H9 (cell line): ENCODE results near the gene MAML3. TPM values are rescaled to one million over a fixed set of nuclear protein-coding genes. Genes with fewer than 3 reads are reported as not detected.
A peak's percentile ranks its signal among the peaks of the same experiment; 100 is the strongest.

Experiments
- DNase-seq: peaks from one replicate; pipeline ENCODE4 v3.0.0-alpha.2; 2017
- H2AFZ ChIP-seq: one replicate; pipeline ENCODE4 v1.6.1; 2013; ENCODE audit warnings: mild to moderate bottlenecking, low read length, control low read depth, moderate library complexity
- H2AK5ac ChIP-seq: 2 replicates; pipeline ENCODE4 v1.6.1; 2013; ENCODE audit warnings: low read length, control low read depth, mixed read lengths; ENCODE audit not compliant: insufficient read length
- H2BK120ac ChIP-seq: one replicate; pipeline ENCODE4 v1.6.1; 2013; ENCODE audit warnings: low read depth, mild to moderate bottlenecking, low read length, control low read depth, inconsistent platforms; ENCODE audit not compliant: poor library complexity, severe bottlenecking
- H2BK12ac ChIP-seq: 2 replicates; pipeline ENCODE4 v1.6.1; 2013; ENCODE audit warnings: low read length, control low read depth, mixed read lengths, low read depth; ENCODE audit not compliant: insufficient read length
- H2BK15ac ChIP-seq: 2 replicates; pipeline ENCODE4 v1.6.1; 2013; ENCODE audit warnings: low read depth, low read length, control low read depth
- H2BK20ac ChIP-seq: one replicate; pipeline ENCODE4 v1.6.1; 2013; ENCODE audit warnings: low read depth, mild to moderate bottlenecking, low read length, control low read depth, inconsistent platforms; ENCODE audit not compliant: poor library complexity, severe bottlenecking
- H2BK5ac ChIP-seq: 2 replicates; pipeline ENCODE4 v1.6.1; 2013; ENCODE audit warnings: low read length, control low read depth, mixed read lengths; ENCODE audit not compliant: insufficient read length
- H3K14ac ChIP-seq: 2 replicates; pipeline ENCODE4 v1.6.1; 2013; ENCODE audit warnings: low read length, control low read depth; ENCODE audit not compliant: insufficient read depth
- H3K18ac ChIP-seq: 2 replicates; pipeline ENCODE4 v1.6.1; 2013; ENCODE audit warnings: low read depth, mild to moderate bottlenecking, mixed read lengths, low read length, control low read depth; ENCODE audit not compliant: insufficient read length
- H3K23ac ChIP-seq: 2 replicates; pipeline ENCODE4 v1.6.1; 2013; ENCODE audit warnings: low read length, control low read depth, mixed read lengths, low read depth; ENCODE audit not compliant: insufficient read length
- H3K23me2 ChIP-seq: 2 replicates; pipeline ENCODE4 v1.6.1; 2013; ENCODE audit warnings: low read depth, mild to moderate bottlenecking, mixed read lengths, low read length, control low read depth; ENCODE audit not compliant: insufficient read length, poor library complexity, severe bottlenecking
- H3K27ac ChIP-seq: 2 replicates; pipeline ENCODE4 v1.5.1; 2013; ENCODE audit warnings: low read length, control low read depth, mixed read lengths, low read depth; ENCODE audit not compliant: insufficient read length
- H3K27me3 ChIP-seq: 2 replicates; pipeline ENCODE4 v1.6.1; 2013; ENCODE audit warnings: low read length, control low read depth, inconsistent platforms; ENCODE audit not compliant: insufficient read depth
- H3K4ac ChIP-seq: 2 replicates; pipeline ENCODE4 v1.6.1; 2013; ENCODE audit warnings: low read depth, mild to moderate bottlenecking, control low read depth, inconsistent platforms, low read length, moderate library complexity
- H3K4me1 ChIP-seq: 2 replicates; pipeline ENCODE4 v1.6.1; 2013; ENCODE audit warnings: low read length, control low read depth, inconsistent platforms; ENCODE audit not compliant: insufficient read depth
- H3K4me2 ChIP-seq: 2 replicates; pipeline ENCODE4 v1.6.1; 2013; ENCODE audit warnings: low read length, control low read depth, mixed read lengths; ENCODE audit not compliant: insufficient read length, insufficient read depth
- H3K56ac ChIP-seq: 2 replicates; pipeline ENCODE4 v1.6.1; 2013; ENCODE audit warnings: low read depth, mild to moderate bottlenecking, mixed read lengths, low read length, control low read depth; ENCODE audit not compliant: insufficient read length
- H3K79me1 ChIP-seq: 2 replicates; pipeline ENCODE4 v1.6.1; 2013; ENCODE audit warnings: low read depth, mild to moderate bottlenecking, moderate library complexity, low read length, control low read depth, inconsistent platforms; ENCODE audit not compliant: insufficient read depth, poor library complexity, severe bottlenecking
- H3K79me2 ChIP-seq: 2 replicates; pipeline ENCODE4 v1.6.1; 2013; ENCODE audit warnings: low read length, control low read depth, inconsistent platforms; ENCODE audit not compliant: insufficient read depth
- H3K9ac ChIP-seq: 2 replicates; pipeline ENCODE4 v1.6.1; 2013; ENCODE audit warnings: low read length, control low read depth, mixed read lengths; ENCODE audit not compliant: insufficient read length; ENCODE audit errors: extremely low read depth
- H3K9me3 ChIP-seq: one replicate; pipeline ENCODE4 v1.6.1; 2013; ENCODE audit warnings: low read depth, low read length, inconsistent platforms; ENCODE audit not compliant: control insufficient read depth
- H3T11ph ChIP-seq: one replicate; pipeline ENCODE4 v1.6.1; 2013; ENCODE audit warnings: mild to moderate bottlenecking, low read length, control low read depth, inconsistent platforms
- H4K20me1 ChIP-seq: one replicate; pipeline ENCODE4 v1.6.1; 2013; ENCODE audit not compliant: control insufficient read depth, insufficient read length, insufficient read depth
- H4K5ac ChIP-seq: 2 replicates; pipeline ENCODE4 v1.6.1; 2013; ENCODE audit warnings: low read depth, mild to moderate bottlenecking, mixed read lengths, low read length, control low read depth; ENCODE audit not compliant: insufficient read length
- H4K8ac ChIP-seq: replicated peaks from 2 replicates; pipeline ENCODE4 v1.6.1; 2013; ENCODE audit warnings: low read length, control low read depth, mixed read lengths, low read depth; ENCODE audit not compliant: insufficient read length
- H4K91ac ChIP-seq: 2 replicates; pipeline ENCODE4 v1.6.1; 2013; ENCODE audit warnings: low read depth, mild to moderate bottlenecking, moderate library complexity, mixed read lengths, low read length, control low read depth; ENCODE audit not compliant: insufficient read length
- H3K27ac Mint-ChIP-seq, 3 experiments: 2 replicates in 2 of 3; 3 replicates in 1 of 3; pipeline ENCODE4 v1.8.0; 2020 to 2021; ENCODE audit warnings: mixed read lengths in 3 of 3, mild to moderate bottlenecking in 1 of 3, moderate library complexity in 1 of 3
- H3K27me3 Mint-ChIP-seq: 2 replicates; pipeline ENCODE4 v1.8.0; 2021; ENCODE audit warnings: low read depth, mild to moderate bottlenecking, moderate library complexity, mixed read lengths
- H3K36me3 Mint-ChIP-seq, 3 experiments: 2 replicates in 2 of 3; 3 replicates in 1 of 3; pipeline ENCODE4 v1.8.0; 2020 to 2021; ENCODE audit warnings: low read depth in 3 of 3, mixed read lengths in 3 of 3; ENCODE audit not compliant: insufficient read depth in 1 of 3
- H3K4me1 Mint-ChIP-seq, 2 experiments: 2 replicates each; pipeline ENCODE4 v1.8.0; 2020; ENCODE audit warnings: mixed read lengths in 2 of 2
- H3K4me3 Mint-ChIP-seq, 2 experiments: 2 replicates in 1 of 2; 3 replicates in 1 of 2; pipeline ENCODE4 v1.8.0; 2020 to 2021; ENCODE audit warnings: mild to moderate bottlenecking in 2 of 2, mixed read lengths in 2 of 2, moderate library complexity in 1 of 2
- H3K9me3 Mint-ChIP-seq, 2 experiments: 2 replicates in 1 of 2; 3 replicates in 1 of 2; pipeline ENCODE4 v1.8.0; 2020; ENCODE audit warnings: mild to moderate bottlenecking in 2 of 2, mixed read lengths in 2 of 2, moderate library complexity in 1 of 2
- CTCF ChIP-seq: fragments of 200-600 bp; sonication (generic); conservative IDR thresholded peaks from 3 replicates; pipeline ENCODE4 v1.8.0; 2021; ENCODE audit warnings: antibody characterized with exemption, mild to moderate bottlenecking
- WGBS: extraction: QIAGEN DNeasy Blood & Tissue Kit; methylation state at CpG from one replicate; pipeline ENCODE4 v1.1.7; 2013; ENCODE audit warnings: missing lambda C conversion rate, low lambda C conversion rate, mixed read lengths; ENCODE audit not compliant: insufficient read length; ENCODE audit errors: extremely low coverage; 5-methylcytosine and 5-hydroxymethylcytosine counted together
- total RNA-seq: library from RNA; stranded (reverse); gene quantifications from 2 replicates; pipeline ENCODE4 v1.2.1, GENCODE V29; 2021

MAML3 gene
- total RNA-seq, 1 experiment from 2014 or later: 3.9 TPM

- Histone ChIP-seq H2BK5ac (no peak overlapping the region), H2BK15ac (no peak overlapping the region), H3K9ac (no peak overlapping the region), H2AK5ac (no peak overlapping the region), H3K9me3 (no peaks in the 10 kb centered on the region), H3T11ph (no peak overlapping the region), H4K91ac (no peak overlapping the region), H3K23me2 (no peaks in the 10 kb centered on the region), H4K5ac (no peak overlapping the region), H3K4me1 (no peaks in the 10 kb centered on the region), H4K20me1 (no peaks in the 10 kb centered on the region), H3K79me1 (no peaks in the 10 kb centered on the region), H3K27ac (no peak overlapping the region), H3K14ac (no peak overlapping the region), H3K56ac (no peak overlapping the region), H3K79me2 (no peaks in the 10 kb centered on the region), H3K4ac (no peak overlapping the region), H2BK120ac (no peak overlapping the region), H3K18ac (no peak overlapping the region), H2BK20ac (no peak overlapping the region), H3K27me3 (no peaks in the 10 kb centered on the region), H2AFZ (peak overlapping the region; percentile 52), H4K8ac (no peak overlapping the region), H3K4me2 (no peak overlapping the region), H2BK12ac (no peak overlapping the region), H3K23ac (no peak overlapping the region)
- H3K4me1 Mint-ChIP-seq: peaks cover 6 to 9% of the 10 kb centered on the region in 2 experiments; a peak in 2 of 4 replicates
- no peaks in the 10 kb centered on the region for H3K36me3 Mint-ChIP-seq
- DNase-seq: no peak
- H3K4me3 Mint-ChIP-seq: no peak overlapping the region
- no peaks in the 10 kb centered on the region for H3K27me3 Mint-ChIP-seq
- H3K9me3 Mint-ChIP-seq: no peaks in the 10 kb centered on the region
- no peak for TF ChIP-seq CTCF
- no CpG with 5 or more reads among the region's 4 CpGs for WGBS
- H3K27ac Mint-ChIP-seq: no peak overlapping the region
These were observed 37.4 kb downstream of the MAML3 start for GRCh38 chr4:140116442-140117104.
